Skeletal muscle cell (primary cell): Measurements from ENCODE around the gene DNMT3B.
A peak's percentile ranks its signal among the peaks of the same experiment; 100 is the strongest.
"Not testable (repeated sequence)": the region's sequence is repeated elsewhere in the genome, so short reads cannot be mapped to it uniquely, and the experiment has no call there.

ENCODE experiments used
- DNase-seq: peaks from one replicate; pipeline ENCODE4 v3.0.0-alpha.2; 2010; ENCODE audit warnings: low read depth
- H3K4me3 ChIP-seq: 2 replicates; pipeline ENCODE4 v1.5.1; 2011; ENCODE audit warnings: low read depth, mild to moderate bottlenecking, control low read depth, low read length, moderate library complexity

Gene DNMT3B

GRCh38 chr20:32786059-32786760 lies 24.0 kb downstream of the DNMT3B start:
- H3K4me3 ChIP-seq: no peak overlapping the region
- DNase-seq: no peak

GRCh38 chr20:32787168-32787567 lies 25.0 kb downstream of the DNMT3B start:
- H3K4me3 ChIP-seq: no peak overlapping the region
- no peak for DNase-seq

- peak; percentile 27 for DNase-seq
- H3K4me3 ChIP-seq: no peak overlapping the region
These were observed 27.9 kb downstream of the DNMT3B start for GRCh38 chr20:32789896-32790750.

- H3K4me3 ChIP-seq: no peak overlapping the region
- no peak for DNase-seq
These were observed 28.5 kb downstream of the DNMT3B start for GRCh38 chr20:32790751-32791057.

- peak; percentile 44 for DNase-seq
- no peak overlapping the region for H3K4me3 ChIP-seq
These were observed 30.1 kb downstream of the DNMT3B start for GRCh38 chr20:32792316-32792715.

- DNase-seq: no peak
- H3K4me3 ChIP-seq: no peak overlapping the region
These were observed 30.7 kb downstream of the DNMT3B start for GRCh38 chr20:32792731-32793458.

- H3K4me3 ChIP-seq: no peak overlapping the region
- no peak for DNase-seq
These were observed 34.3 kb downstream of the DNMT3B start for GRCh38 chr20:32796383-32796948.

- no peak overlapping the region for H3K4me3 ChIP-seq
- peak; percentile 45 for DNase-seq
These were observed 34.8 kb downstream of the DNMT3B start for GRCh38 chr20:32796981-32797451.

GRCh38 chr20:32797571-32797970 lies 35.4 kb downstream of the DNMT3B start:
- DNase-seq, H3K4me3 ChIP-seq: not testable (repeated sequence)

GRCh38 chr20:32798046-32798981 lies 36.1 kb downstream of the DNMT3B start:
- no peak overlapping the region for H3K4me3 ChIP-seq
- DNase-seq: no peak

GRCh38 chr20:32803092-32803491 lies 40.9 kb downstream of the DNMT3B start:
- DNase-seq: no peak
- H3K4me3 ChIP-seq: no peak overlapping the region

- no peak overlapping the region for H3K4me3 ChIP-seq
- no peak for DNase-seq
These were observed 42.0 kb downstream of the DNMT3B start for GRCh38 chr20:32804022-32804715.

- DNase-seq: no peak
- H3K4me3 ChIP-seq: no peak overlapping the region
These were observed 42.6 kb downstream of the DNMT3B start for GRCh38 chr20:32804817-32805216.

- H3K4me3 ChIP-seq: no peak overlapping the region
- no peak for DNase-seq
These were observed 43.5 kb downstream of the DNMT3B start for GRCh38 chr20:32805721-32806120.

- DNase-seq: no peak
- H3K4me3 ChIP-seq: no peak overlapping the region
These were observed 44.2 kb downstream of the DNMT3B start for GRCh38 chr20:32806356-32806755.

- no peak overlapping the region for H3K4me3 ChIP-seq
- no peak for DNase-seq
These were observed 45.5 kb downstream of the DNMT3B start for GRCh38 chr20:32807706-32808105.

- no peak overlapping the region for H3K4me3 ChIP-seq
- no peak for DNase-seq
These were observed 46.3 kb downstream of the DNMT3B start for GRCh38 chr20:32808438-32808837.

- H3K4me3 ChIP-seq: no peak overlapping the region
- no peak for DNase-seq
These were observed 47.7 kb downstream of the DNMT3B start for GRCh38 chr20:32809907-32810306.
